Measurements from ENCODE around the gene SERINC4. TPM values are rescaled to one million over a fixed set of nuclear protein-coding genes. Genes with fewer than 3 reads are reported as not detected.

Gene SERINC4
- total RNA-seq, 2 experiments from 2014 or later: 0.20 to 0.30 TPM

- H3K4me3 Mint-ChIP-seq: peak overlapping the region; percentile 98
- peaks cover 36% of the 10 kb centered on the region for H3K4me1 Mint-ChIP-seq
- H3K9me3 Mint-ChIP-seq (ENCODE audit: low read depth): no peaks in the 10 kb centered on the region
- H3K27ac Mint-ChIP-seq: peak overlapping the region; percentile 98
- CTCF ChIA-PET: interaction anchor here (0.7 to 6.1 kb wide), 4 partner anchors 10 to 38 kb away, joined by 3 to 39 read pairs (median 3); partner anchors contain the start of gene ELL3
- H3K27me3 Mint-ChIP-seq: no peaks in the 10 kb centered on the region
- ATAC-seq: no peak
- peak; percentile 53 for DNase-seq
- peaks cover 30% of the 10 kb centered on the region for H3K36me3 Mint-ChIP-seq
These were observed 7.1 kb downstream of the SERINC4 start for GRCh38 chr15:43792761-43793476.

- Mint-ChIP-seq H3K4me1 (peaks cover 36% of the 10 kb centered on the region), H3K36me3 (peaks cover 30% of the 10 kb centered on the region), H3K4me3 (peak within 1 kb of the TSS; percentile 98), H3K9me3 (ENCODE audit: low read depth) (no peaks in the 10 kb centered on the region), H3K27me3 (no peaks in the 10 kb centered on the region), H3K27ac (peak within 1 kb of the TSS; percentile 98)
- CTCF ChIA-PET: interaction anchor here (0.9 to 6.1 kb wide), 3 partner anchors 16 to 39 kb away, joined by 3 to 39 read pairs (median 3); partner anchors contain the start of gene ELL3
- ATAC-seq: peak; percentile 96
- DNase-seq: peak; percentile 100
These were observed 7.8 kb downstream of the SERINC4 start, which contains the start of gene SERF2 for GRCh38 chr15:43791993-43792760. Gene SERF2 (plus strand): TSS chr15:43792320. CDS start chr15:43792377, 57 bp downstream.

GRCh38 chr15:43789409-43789808 is 10.6 kb downstream of the SERINC4 start:
- ATAC-seq (no peak), DNase-seq (no peak)
- peaks cover 17% of the 10 kb centered on the region for H3K4me1 Mint-ChIP-seq
- H3K4me3 Mint-ChIP-seq: no peak overlapping the region
- H3K36me3 Mint-ChIP-seq: peaks cover 12% of the 10 kb centered on the region
- H3K9me3 Mint-ChIP-seq (ENCODE audit: low read depth): no peaks in the 10 kb centered on the region
- no peaks in the 10 kb centered on the region for H3K27me3 Mint-ChIP-seq
- CTCF ChIA-PET: interaction anchor here (0.7 to 6.1 kb wide), 3 partner anchors 9 to 21 kb away, joined by 3 to 39 read pairs (median 3); partner anchors contain the start of gene ELL3
- H3K27ac Mint-ChIP-seq: no peak overlapping the region

GRCh38 chr15:43779016-43779415 is 21.0 kb downstream of the SERINC4 start:
- Mint-ChIP-seq H3K4me1 (peaks cover 19% of the 10 kb centered on the region), H3K36me3 (peaks cover 1% of the 10 kb centered on the region), H3K4me3 (no peak overlapping the region), H3K27me3 (peaks cover 25% of the 10 kb centered on the region), H3K27ac (no peak overlapping the region), H3K9me3 (ENCODE audit: low read depth) (no peaks in the 10 kb centered on the region)
- DNase-seq (no peak), ATAC-seq (no peak)
- CTCF ChIA-PET: no interaction called here

GRCh38 chr15:43777267-43777914 is 22.6 kb downstream of the SERINC4 start:
- ATAC-seq: peak; percentile 77
- peak overlapping the region; percentile 81 for H3K4me3 Mint-ChIP-seq
- DNase-seq: peak; percentile 84
- CTCF ChIA-PET: interaction anchor here (0.9 to 3.8 kb wide), 14 partner anchors 9 to 406 kb away, joined by 3 to 39 read pairs (median 4); partner anchors contain the start of genes HYPK, SERF2 and SERINC4
- H3K27ac Mint-ChIP-seq: peak overlapping the region; percentile 80
- peaks cover 19% of the 10 kb centered on the region for H3K4me1 Mint-ChIP-seq
- no peaks in the 10 kb centered on the region for H3K9me3 Mint-ChIP-seq (ENCODE audit: low read depth)
- peaks cover 23% of the 10 kb centered on the region for H3K27me3 Mint-ChIP-seq
- H3K36me3 Mint-ChIP-seq: peaks cover 6% of the 10 kb centered on the region

DNA sequence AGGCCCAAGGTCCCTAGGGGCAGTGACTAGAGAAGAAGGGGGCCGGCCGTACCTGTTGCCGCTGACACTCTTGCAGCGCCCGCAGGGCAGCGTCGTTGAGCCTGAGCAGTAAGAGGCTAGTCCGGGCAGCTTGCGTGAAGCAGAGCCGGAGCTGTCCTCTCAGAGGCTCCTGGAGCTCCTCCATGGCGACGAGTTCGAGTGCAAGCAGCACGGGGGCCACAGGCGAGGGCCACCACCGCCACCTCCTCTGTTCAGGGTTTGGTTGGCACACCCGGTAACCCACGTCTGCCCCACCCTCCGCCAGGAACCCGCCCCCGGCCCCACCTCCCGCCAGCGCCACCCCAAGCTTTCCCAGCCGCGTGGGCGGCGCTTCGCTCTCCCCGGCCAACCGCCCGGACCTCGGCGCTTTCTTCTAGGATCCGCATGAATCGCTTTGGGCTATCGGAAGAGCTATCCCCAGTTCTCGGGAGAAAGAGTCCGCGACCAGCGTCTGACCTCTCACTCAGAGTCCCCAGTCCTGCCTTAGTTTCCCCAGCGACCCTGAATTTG is 23.2 kb downstream of the SERINC4 start, which contains the start of gene ELL3:
ELL3 (minus strand) TSS at position 249 of the 549 bp plus-strand sequence; CDS start at position 184, 65 bp downstream.
- H3K27ac Mint-ChIP-seq: peak within 1 kb of the TSS; percentile 80
- ATAC-seq (peak; percentile 78), DNase-seq (peak; percentile 76)
- H3K4me3 Mint-ChIP-seq: peak within 1 kb of the TSS; percentile 81
- CTCF ChIA-PET: interaction anchor here (0.9 to 3.8 kb wide), 14 partner anchors 8 to 405 kb away, joined by 3 to 39 read pairs (median 4); partner anchors contain the start of genes HYPK, SERF2 and SERINC4
- H3K4me1 Mint-ChIP-seq: peaks cover 19% of the 10 kb centered on the region
- peaks cover 18% of the 10 kb centered on the region for H3K27me3 Mint-ChIP-seq
- H3K9me3 Mint-ChIP-seq (ENCODE audit: low read depth): no peaks in the 10 kb centered on the region
- peaks cover 11% of the 10 kb centered on the region for H3K36me3 Mint-ChIP-seq

DNA sequence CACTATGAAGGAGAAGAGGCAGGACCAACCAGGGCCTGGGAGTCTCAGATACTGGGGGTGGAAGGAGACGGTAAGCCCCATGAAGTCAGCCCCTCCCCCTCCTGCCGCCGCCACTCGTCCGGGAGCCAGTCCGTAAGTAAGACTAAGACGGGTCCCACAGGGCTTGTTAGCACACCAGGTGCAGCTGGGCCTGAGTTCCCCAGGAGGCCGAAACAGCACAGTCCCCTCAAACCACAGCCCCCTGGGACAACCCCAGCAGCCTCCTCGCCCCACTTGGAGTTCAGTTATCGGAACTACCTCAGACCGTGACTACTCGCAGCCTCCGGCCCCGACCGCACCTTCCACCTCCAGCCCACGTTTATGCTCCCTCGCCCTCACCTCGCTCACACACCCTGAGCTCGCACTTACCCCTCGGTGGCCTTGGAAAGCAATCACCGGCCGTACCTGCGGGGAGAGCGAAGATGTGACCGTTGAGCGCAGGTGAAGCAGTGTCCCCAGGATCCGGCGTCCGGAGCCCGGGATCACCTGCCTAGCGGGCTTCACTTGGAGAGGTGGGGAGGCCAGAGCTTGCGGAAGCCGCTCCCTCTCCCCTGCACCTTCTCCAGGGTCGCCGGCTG is 23.8 kb downstream of the SERINC4 start:
- H3K4me3 Mint-ChIP-seq: peak overlapping the region; percentile 81
- H3K36me3 Mint-ChIP-seq: peaks cover 15% of the 10 kb centered on the region
- ATAC-seq: peak; percentile 9
- peak; percentile 46 for DNase-seq
- CTCF ChIA-PET: interaction anchor here (0.9 to 3.8 kb wide), 12 partner anchors 7 to 400 kb away, joined by 3 to 39 read pairs (median 6); partner anchors contain the start of genes HYPK, SERF2 and SERINC4
- no peaks in the 10 kb centered on the region for H3K9me3 Mint-ChIP-seq (ENCODE audit: low read depth)
- H3K27ac Mint-ChIP-seq: peak overlapping the region; percentile 11
- H3K4me1 Mint-ChIP-seq: peaks cover 19% of the 10 kb centered on the region
- peaks cover 18% of the 10 kb centered on the region for H3K27me3 Mint-ChIP-seq

DNA sequence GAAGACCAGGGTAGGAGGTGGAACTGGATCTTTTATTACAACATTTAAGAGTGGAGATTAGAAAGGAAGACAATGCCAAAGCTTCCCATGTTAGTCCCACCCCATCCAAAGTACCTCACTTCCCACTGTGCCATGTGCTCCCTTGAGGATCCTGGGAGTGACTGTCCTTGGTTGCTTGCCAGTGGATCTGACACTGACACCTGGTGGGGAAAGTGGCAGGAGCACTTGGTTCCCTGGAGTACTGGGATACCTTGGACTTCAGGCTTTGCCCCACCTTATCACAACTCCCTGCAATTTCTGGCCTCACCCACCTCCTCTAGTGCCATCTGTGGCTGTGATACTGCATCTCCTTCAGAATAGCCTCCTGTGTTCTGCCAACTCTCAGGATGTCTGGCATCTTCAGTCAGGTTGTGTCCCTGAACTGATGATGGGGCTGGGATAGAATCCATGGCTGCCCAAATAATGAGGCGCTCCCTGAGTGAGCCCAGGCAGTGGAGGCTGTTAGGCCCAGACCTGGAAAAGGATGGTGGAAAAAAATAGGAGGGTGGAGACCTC is 24.5 kb downstream of the SERINC4 start:
- Mint-ChIP-seq H3K27me3 (peaks cover 11% of the 10 kb centered on the region), H3K4me1 (peaks cover 19% of the 10 kb centered on the region), H3K4me3 (no peak overlapping the region), H3K36me3 (peaks cover 21% of the 10 kb centered on the region), H3K27ac (no peak overlapping the region), H3K9me3 (ENCODE audit: low read depth) (no peaks in the 10 kb centered on the region)
- CTCF ChIA-PET: interaction anchor here (2.3 to 3.8 kb wide), 2 partner anchors 10 to 15 kb away, joined by 10 to 39 read pairs; partner anchors contain the start of gene SERF2
- ATAC-seq (no peak), DNase-seq (no peak)

DNA sequence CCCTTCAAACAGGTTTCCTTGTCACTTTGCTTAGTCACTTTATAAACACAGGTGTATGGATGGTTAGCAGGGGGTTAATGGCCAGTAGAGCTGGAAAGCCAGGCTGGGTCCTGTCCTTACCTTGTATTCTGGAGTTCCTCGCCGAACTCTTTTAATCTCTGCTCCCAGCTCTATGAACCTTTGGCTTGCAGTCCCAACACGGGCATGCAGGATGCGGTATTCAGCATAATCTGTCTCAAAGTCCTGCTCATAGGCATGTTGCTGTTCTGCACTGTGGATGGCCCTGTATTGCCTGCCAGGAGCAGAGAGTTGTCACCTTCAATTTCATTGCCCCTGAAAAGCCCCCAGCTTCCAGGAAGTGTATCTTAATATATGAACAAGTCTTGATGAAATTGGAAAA is 26.0 kb downstream of the SERINC4 start:
- Mint-ChIP-seq H3K27me3 (peaks cover 7% of the 10 kb centered on the region), H3K27ac (no peak overlapping the region), H3K36me3 (peaks cover 34% of the 10 kb centered on the region), H3K9me3 (ENCODE audit: low read depth) (no peaks in the 10 kb centered on the region), H3K4me1 (peaks cover 17% of the 10 kb centered on the region), H3K4me3 (no peak overlapping the region)
- DNase-seq (no peak), ATAC-seq (no peak)
- CTCF ChIA-PET: no interaction called here

DNA sequence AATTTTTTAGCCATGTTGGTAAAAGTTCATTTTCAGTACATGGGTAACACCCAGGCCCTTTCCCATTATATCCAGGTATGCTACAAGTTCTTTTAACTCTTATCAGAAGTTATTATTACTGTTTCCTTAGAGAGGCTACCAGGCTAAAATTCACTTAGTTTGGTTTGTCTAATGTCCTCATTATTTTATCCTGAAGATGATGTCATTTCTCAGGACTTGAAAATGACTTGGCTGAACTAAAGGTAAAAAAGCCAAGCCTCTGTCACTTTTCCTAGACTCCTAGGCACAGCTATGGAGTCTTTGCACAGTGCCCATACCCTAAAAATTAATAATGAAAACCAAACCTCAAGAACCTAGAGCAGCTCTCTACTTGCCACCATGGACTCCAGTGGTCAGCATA is 27.4 kb downstream of the SERINC4 start:
- CTCF ChIA-PET: no interaction called here
- Mint-ChIP-seq H3K4me3 (no peak overlapping the region), H3K36me3 (peaks cover 45% of the 10 kb centered on the region), H3K27ac (no peak overlapping the region), H3K9me3 (ENCODE audit: low read depth) (no peaks in the 10 kb centered on the region), H3K4me1 (peaks cover 9% of the 10 kb centered on the region), H3K27me3 (no peaks in the 10 kb centered on the region)
- DNase-seq: no peak
- ATAC-seq: no peak

- Mint-ChIP-seq H3K27me3 (no peaks in the 10 kb centered on the region), H3K36me3 (peaks cover 45% of the 10 kb centered on the region), H3K27ac (no peak overlapping the region), H3K4me1 (peaks cover 5% of the 10 kb centered on the region), H3K9me3 (ENCODE audit: low read depth) (no peaks in the 10 kb centered on the region), H3K4me3 (no peak overlapping the region)
- DNase-seq (no peak), ATAC-seq (no peak)
- CTCF ChIA-PET: interaction anchor here (0.9 kb wide), 1 partner anchor 16 kb away, joined by 3 read pairs; no protein-coding TSS in a partner anchor
These were observed 28.2 kb downstream of the SERINC4 start for GRCh38 chr15:43771816-43772215.

Data from activated CD8-positive, alpha-beta memory T cell treated with anti-CD3 and anti-CD28 coated beads, Interleukin-2, amount 10 ng/mL, durations not matched to agents 7 days and 5 days (primary cell).